ES-I3 (cell line): ENCODE measurements around the gene ATXN3L.

ENCODE experiments used
- H3K36me3 ChIP-seq: 2 replicates; pipeline ENCODE4 v1.6.1; 2013; ENCODE audit warnings: mild to moderate bottlenecking, low read length, control low read depth, moderate library complexity; ENCODE audit not compliant: insufficient read depth
- H3K4me1 ChIP-seq: 2 replicates; pipeline ENCODE4 v1.6.1; 2013; ENCODE audit warnings: mild to moderate bottlenecking, control low read depth, low read length; ENCODE audit not compliant: insufficient read depth
- H3K9ac ChIP-seq: 2 replicates; pipeline ENCODE4 v1.6.1; 2013; ENCODE audit warnings: low read depth, mild to moderate bottlenecking, low read length, moderate library complexity
- H3K9me3 ChIP-seq: 2 replicates; pipeline ENCODE4 v1.6.1; 2013; ENCODE audit warnings: mild to moderate bottlenecking, low read length, moderate library complexity; ENCODE audit not compliant: control insufficient read depth, insufficient read depth

ATXN3L gene

GRCh38 chrX:13290891-13291614, 28.8 kb downstream of the ATXN3L start:
- Histone ChIP-seq H3K9ac (no peak overlapping the region), H3K4me1 (0 out of 2 replicates have a peak, but pooled peaks cover 4% of the 10 kb centered on the region), H3K9me3 (peaks cover 8% of the 10 kb centered on the region; the same call in 1 of the 2 replicates), H3K36me3 (no peaks in the 10 kb centered on the region; the same call in 1 of the 2 replicates)

- H3K9ac ChIP-seq, result no peak overlapping the region
- H3K36me3 ChIP-seq, result no peaks in the 10 kb centered on the region; the same call in 1 of the 2 replicates
- H3K4me1 ChIP-seq, result 0 out of 2 replicates have a peak, but pooled peaks cover 4% of the 10 kb centered on the region
- peaks cover 24% of the 10 kb centered on the region for H3K9me3 ChIP-seq
These were observed 31.2 kb downstream of the ATXN3L start for GRCh38 chrX:13288671-13289070.

GRCh38 chrX:13287816-13288215, 32.0 kb downstream of the ATXN3L start:
- Histone ChIP-seq H3K9ac (no peak overlapping the region), H3K36me3 (no peaks in the 10 kb centered on the region; the same call in 1 of the 2 replicates), H3K9me3 (peaks cover 25% of the 10 kb centered on the region), H3K4me1 (no peaks in the 10 kb centered on the region)

GRCh38 chrX:13285693-13286092, 34.2 kb downstream of the ATXN3L start:
- Histone ChIP-seq H3K36me3 (no peaks in the 10 kb centered on the region), H3K9ac (no peak overlapping the region), H3K9me3 (peaks cover 46% of the 10 kb centered on the region), H3K4me1 (no peaks in the 10 kb centered on the region)

GRCh38 chrX:13285229-13285628, 34.6 kb downstream of the ATXN3L start:
- H3K36me3 ChIP-seq, result no peaks in the 10 kb centered on the region
- H3K4me1 ChIP-seq, result no peaks in the 10 kb centered on the region
- H3K9me3 ChIP-seq, result peaks cover 49% of the 10 kb centered on the region
- H3K9ac ChIP-seq, result no peak overlapping the region

- H3K9ac ChIP-seq, result no peak overlapping the region
- no peaks in the 10 kb centered on the region for H3K36me3 ChIP-seq
- H3K4me1 ChIP-seq, result no peaks in the 10 kb centered on the region
- H3K9me3 ChIP-seq, result peaks cover 49% of the 10 kb centered on the region
These were observed 35.3 kb downstream of the ATXN3L start for GRCh38 chrX:13284570-13284969.

GRCh38 chrX:13283950-13284546, 35.8 kb downstream of the ATXN3L start:
- H3K4me1 ChIP-seq, result no peaks in the 10 kb centered on the region
- H3K9ac ChIP-seq, result no peak overlapping the region
- H3K36me3 ChIP-seq, result no peaks in the 10 kb centered on the region
- H3K9me3 ChIP-seq, result peaks cover 49% of the 10 kb centered on the region

GRCh38 chrX:13283512-13283911, 36.3 kb downstream of the ATXN3L start:
- H3K36me3 ChIP-seq, result no peaks in the 10 kb centered on the region
- peaks cover 49% of the 10 kb centered on the region for H3K9me3 ChIP-seq
- H3K4me1 ChIP-seq, result no peaks in the 10 kb centered on the region
- H3K9ac ChIP-seq, result no peak overlapping the region

GRCh38 chrX:13281289-13281688, 38.6 kb downstream of the ATXN3L start:
- H3K36me3 ChIP-seq, result no peaks in the 10 kb centered on the region
- H3K4me1 ChIP-seq, result no peaks in the 10 kb centered on the region
- H3K9ac ChIP-seq, result no peak overlapping the region
- peaks cover 43% of the 10 kb centered on the region for H3K9me3 ChIP-seq

- Histone ChIP-seq H3K4me1 (no peaks in the 10 kb centered on the region), H3K9me3 (peaks cover 26% of the 10 kb centered on the region), H3K36me3 (no peaks in the 10 kb centered on the region), H3K9ac (no peak overlapping the region)
These were observed 40.4 kb downstream of the ATXN3L start for GRCh38 chrX:13279279-13280018.

- Histone ChIP-seq H3K4me1 (no peaks in the 10 kb centered on the region), H3K9me3 (peaks cover 21% of the 10 kb centered on the region), H3K9ac (no peak overlapping the region), H3K36me3 (no peaks in the 10 kb centered on the region)
These were observed 42.3 kb downstream of the ATXN3L start for GRCh38 chrX:13277539-13277938.

GRCh38 chrX:13276991-13277390, 42.9 kb downstream of the ATXN3L start:
- no peak overlapping the region for H3K9ac ChIP-seq
- H3K36me3 ChIP-seq, result no peaks in the 10 kb centered on the region
- H3K9me3 ChIP-seq, result peaks cover 16% of the 10 kb centered on the region
- H3K4me1 ChIP-seq, result no peaks in the 10 kb centered on the region

- Histone ChIP-seq H3K36me3 (no peaks in the 10 kb centered on the region), H3K9ac (no peak overlapping the region), H3K9me3 (no peaks in the 10 kb centered on the region), H3K4me1 (no peaks in the 10 kb centered on the region)
These were observed 44.8 kb downstream of the ATXN3L start for GRCh38 chrX:13275031-13275430.

- Histone ChIP-seq H3K9ac (no peak overlapping the region), H3K9me3 (no peaks in the 10 kb centered on the region), H3K4me1 (no peaks in the 10 kb centered on the region), H3K36me3 (no peaks in the 10 kb centered on the region)
These were observed 47.4 kb downstream of the ATXN3L start for GRCh38 chrX:13272426-13272825.
